Kidney epithelial cell (primary cell): ENCODE data around the gene GPATCH8. TPM values are rescaled to one million over a fixed set of nuclear protein-coding genes. Genes with fewer than 3 reads are reported as not detected.

ENCODE experiments used
- DNase-seq: peaks from one replicate; pipeline ENCODE4 v3.0.0-alpha.2; 2010; ENCODE audit warnings: low read depth
- H3K27me3 ChIP-seq: 2 replicates; pipeline ENCODE4 v1.6.0; 2011; ENCODE audit warnings: low read length; ENCODE audit not compliant: control insufficient read depth, insufficient read depth
- H3K36me3 ChIP-seq: 2 replicates; pipeline ENCODE4 v1.5.1; 2011; ENCODE audit warnings: low read length; ENCODE audit not compliant: control insufficient read depth, insufficient read depth
- H3K4me3 ChIP-seq: 2 replicates; pipeline ENCODE4 v1.5.1; 2011; ENCODE audit warnings: low read depth, mild to moderate bottlenecking, control low read depth, low read length
- CTCF ChIP-seq: IDR thresholded peaks from 2 replicates; pipeline ENCODE4 v1.5.1; 2011; ENCODE audit warnings: mild to moderate bottlenecking, moderate library complexity, low read length, control low read depth, inconsistent platforms; ENCODE audit not compliant: insufficient read depth, poor library complexity, severe bottlenecking
- total RNA-seq: library from RNA; depleted of rRNA; stranded (reverse); fragments of >200 nt; gene quantifications from 2 replicates; pipeline ENCODE4 v1.2.3, GENCODE V29; 2015

The GPATCH8 gene
- total RNA-seq, 1 donor from 2014 or later = 34.9 TPM

- Histone ChIP-seq H3K4me3 (no peak overlapping the region), H3K27me3 (peaks cover 14% of the 10 kb centered on the region), H3K36me3 (no peaks in the 10 kb centered on the region)
- no peak for DNase-seq
- TF ChIP-seq CTCF = no peak
Observed at GRCh38 chr17:44378171-44378705, 125.0 kb downstream of the GPATCH8 start.

GRCh38 chr17:44376779-44377178 lies 126.4 kb downstream of the GPATCH8 start:
- H3K4me3 ChIP-seq = no peak overlapping the region
- H3K27me3 ChIP-seq = peaks cover 8% of the 10 kb centered on the region
- no peak for TF ChIP-seq CTCF
- no peak for DNase-seq
- no peaks in the 10 kb centered on the region for H3K36me3 ChIP-seq

GRCh38 chr17:44376124-44376523 lies 127.1 kb downstream of the GPATCH8 start:
- Histone ChIP-seq H3K4me3 (no peak overlapping the region), H3K27me3 (peaks cover 7% of the 10 kb centered on the region), H3K36me3 (no peaks in the 10 kb centered on the region)
- no peak for DNase-seq
- peak; percentile 51 for TF ChIP-seq CTCF

GRCh38 chr17:44375196-44376017 lies 127.8 kb downstream of the GPATCH8 start:
- DNase-seq = no peak
- Histone ChIP-seq H3K27me3 (peaks cover 4% of the 10 kb centered on the region), H3K4me3 (no peak overlapping the region), H3K36me3 (no peaks in the 10 kb centered on the region)
- no peak for TF ChIP-seq CTCF

- Histone ChIP-seq H3K4me3 (no peak overlapping the region), H3K36me3 (no peaks in the 10 kb centered on the region), H3K27me3 (peaks cover 3% of the 10 kb centered on the region)
- no peak for TF ChIP-seq CTCF
- DNase-seq = no peak
Observed at GRCh38 chr17:44374306-44375195, 128.7 kb downstream of the GPATCH8 start.
